Uterus (tissue), 2 donors: Measurements from ENCODE around the gene SNTG2.

Experiments used
- POLR2A ChIP-seq, 2 donors: fragments of 450-650 bp; IDR thresholded peaks; one replicate each; pipeline ENCODE4 v1.6.1; 2016; ENCODE audit warnings: antibody characterized with exemption in 2 of 2, mild to moderate bottlenecking in 1 of 2, moderate library complexity in 1 of 2
- TF ChIP-seq, protein P1 (sequence below), 4 experiments: fragments of 200-600 bp in 2 of 4; fragments of 450-650 bp in 2 of 4; sonication (generic) in 2 of 4; IDR thresholded peaks; one replicate each; pipeline ENCODE4 v1.5.1; 2016 to 2019; ENCODE audit warnings: antibody characterized with exemption in 4 of 4, mild to moderate bottlenecking in 2 of 4, moderate library complexity in 1 of 4

DNA sequence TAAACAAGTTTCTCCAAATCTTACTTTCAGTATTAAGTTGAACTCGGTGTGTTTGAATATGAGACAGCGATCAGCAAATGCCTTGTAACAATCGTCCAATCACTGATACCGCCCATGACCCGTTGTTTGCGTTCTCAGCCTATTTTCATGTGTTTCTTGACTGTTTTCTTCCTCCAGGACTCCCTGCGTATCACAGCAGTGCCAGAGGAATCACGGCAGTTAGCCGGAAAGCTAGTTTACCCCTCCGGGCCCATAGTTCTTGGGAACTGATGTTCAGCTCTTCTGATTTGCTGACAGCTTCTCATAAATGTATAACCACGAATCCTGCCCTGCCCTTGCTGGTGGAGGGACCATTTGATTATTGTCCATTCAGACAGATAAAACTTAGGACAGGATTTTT, 420.4 kb downstream of the SNTG2 start:
- no peak for TF ChIP-seq POLR2A (IDR thresholded peaks at IDR 0.05)
- TF ChIP-seq, protein P1, sequence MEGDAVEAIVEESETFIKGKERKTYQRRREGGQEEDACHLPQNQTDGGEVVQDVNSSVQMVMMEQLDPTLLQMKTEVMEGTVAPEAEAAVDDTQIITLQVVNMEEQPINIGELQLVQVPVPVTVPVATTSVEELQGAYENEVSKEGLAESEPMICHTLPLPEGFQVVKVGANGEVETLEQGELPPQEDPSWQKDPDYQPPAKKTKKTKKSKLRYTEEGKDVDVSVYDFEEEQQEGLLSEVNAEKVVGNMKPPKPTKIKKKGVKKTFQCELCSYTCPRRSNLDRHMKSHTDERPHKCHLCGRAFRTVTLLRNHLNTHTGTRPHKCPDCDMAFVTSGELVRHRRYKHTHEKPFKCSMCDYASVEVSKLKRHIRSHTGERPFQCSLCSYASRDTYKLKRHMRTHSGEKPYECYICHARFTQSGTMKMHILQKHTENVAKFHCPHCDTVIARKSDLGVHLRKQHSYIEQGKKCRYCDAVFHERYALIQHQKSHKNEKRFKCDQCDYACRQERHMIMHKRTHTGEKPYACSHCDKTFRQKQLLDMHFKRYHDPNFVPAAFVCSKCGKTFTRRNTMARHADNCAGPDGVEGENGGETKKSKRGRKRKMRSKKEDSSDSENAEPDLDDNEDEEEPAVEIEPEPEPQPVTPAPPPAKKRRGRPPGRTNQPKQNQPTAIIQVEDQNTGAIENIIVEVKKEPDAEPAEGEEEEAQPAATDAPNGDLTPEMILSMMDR (IDR thresholded peaks at IDR 0.05) = no peak
